Measurements from ENCODE around the gene ATP2B2.
"Not testable (repeated sequence)": the region's sequence is repeated elsewhere in the genome, so short reads cannot be mapped to it uniquely, and the experiment has no call there.

Gene ATP2B2

GRCh38 chr3:10542518-10542917 is 37.1 kb upstream of the ATP2B2 start:
- no peak overlapping the region for H3K27ac Mint-ChIP-seq
- H3K27me3 Mint-ChIP-seq: peaks cover 36% of the 10 kb centered on the region
- H3K9me3 Mint-ChIP-seq: peaks cover 23% of the 10 kb centered on the region

GRCh38 chr3:10540347-10540746 is 35.0 kb upstream of the ATP2B2 start:
- H3K4me3 Mint-ChIP-seq: not testable (repeated sequence)

More at GRCh38 chr3:10542518-10542917, 37.1 kb upstream of the ATP2B2 start:
- Mint-ChIP-seq H3K4me3 (no peak overlapping the region), H3K36me3 (peaks cover 7% of the 10 kb centered on the region), H3K4me1 (no peaks in the 10 kb centered on the region)
- no peak for ATAC-seq

GRCh38 chr3:10534066-10534465 is 28.7 kb upstream of the ATP2B2 start:
- H3K4me3 Mint-ChIP-seq: no peak overlapping the region
- ATAC-seq: peak; percentile 45
- H3K27me3 Mint-ChIP-seq: peaks cover 18% of the 10 kb centered on the region
- H3K36me3 Mint-ChIP-seq: peaks cover 6% of the 10 kb centered on the region
- peaks cover 4% of the 10 kb centered on the region for H3K9me3 Mint-ChIP-seq
- H3K4me1 Mint-ChIP-seq: peaks cover 7% of the 10 kb centered on the region
- no peak overlapping the region for H3K27ac Mint-ChIP-seq

More at GRCh38 chr3:10540347-10540746, 35.0 kb upstream of the ATP2B2 start:
- H3K4me1 Mint-ChIP-seq, H3K36me3 Mint-ChIP-seq, ATAC-seq, H3K27ac Mint-ChIP-seq: not testable (repeated sequence)
- Mint-ChIP-seq H3K27me3 (peaks cover 34% of the 10 kb centered on the region), H3K9me3 (peaks cover 23% of the 10 kb centered on the region)

GRCh38 chr3:10533737-10534023 is 28.3 kb upstream of the ATP2B2 start:
- Mint-ChIP-seq H3K36me3 (peaks cover 2% of the 10 kb centered on the region), H3K9me3 (no peaks in the 10 kb centered on the region), H3K27ac (no peak overlapping the region), H3K4me1 (peaks cover 7% of the 10 kb centered on the region), H3K27me3 (peaks cover 14% of the 10 kb centered on the region), H3K4me3 (no peak overlapping the region)
- ATAC-seq: no peak

GRCh38 chr3:10532939-10533736 is 27.8 kb upstream of the ATP2B2 start:
- H3K4me1 Mint-ChIP-seq: peaks cover 7% of the 10 kb centered on the region
- no peaks in the 10 kb centered on the region for H3K36me3 Mint-ChIP-seq
- H3K4me3 Mint-ChIP-seq: no peak overlapping the region
- H3K27ac Mint-ChIP-seq: no peak overlapping the region
- H3K9me3 Mint-ChIP-seq: no peaks in the 10 kb centered on the region
- peak; percentile 62 for ATAC-seq
- H3K27me3 Mint-ChIP-seq: peaks cover 9% of the 10 kb centered on the region

- no peak for ATAC-seq
- H3K4me1 Mint-ChIP-seq: peaks cover 7% of the 10 kb centered on the region
- H3K27ac Mint-ChIP-seq: no peak overlapping the region
- H3K4me3 Mint-ChIP-seq: no peak overlapping the region
- H3K27me3 Mint-ChIP-seq: peaks cover 18% of the 10 kb centered on the region
- no peaks in the 10 kb centered on the region for H3K36me3 Mint-ChIP-seq
- H3K9me3 Mint-ChIP-seq: no peaks in the 10 kb centered on the region
Observed at GRCh38 chr3:10531031-10531430, 25.6 kb upstream of the ATP2B2 start.

GRCh38 chr3:10530241-10530640 is 24.9 kb upstream of the ATP2B2 start:
- Mint-ChIP-seq H3K36me3 (no peaks in the 10 kb centered on the region), H3K27me3 (peaks cover 25% of the 10 kb centered on the region), H3K27ac (no peak overlapping the region), H3K9me3 (no peaks in the 10 kb centered on the region), H3K4me1 (peaks cover 7% of the 10 kb centered on the region), H3K4me3 (no peak overlapping the region)
- ATAC-seq: no peak

GRCh38 chr3:10529809-10530208 is 24.4 kb upstream of the ATP2B2 start:
- Mint-ChIP-seq H3K4me1 (peaks cover 7% of the 10 kb centered on the region), H3K27me3 (peaks cover 29% of the 10 kb centered on the region), H3K4me3 (no peak overlapping the region), H3K9me3 (no peaks in the 10 kb centered on the region), H3K36me3 (no peaks in the 10 kb centered on the region), H3K27ac (no peak overlapping the region)
- no peak for ATAC-seq

GRCh38 chr3:10528046-10528445 is 22.7 kb upstream of the ATP2B2 start:
- H3K36me3 Mint-ChIP-seq: no peaks in the 10 kb centered on the region
- H3K27me3 Mint-ChIP-seq: peaks cover 46% of the 10 kb centered on the region
- H3K27ac Mint-ChIP-seq: no peak overlapping the region
- no peaks in the 10 kb centered on the region for H3K4me1 Mint-ChIP-seq
- no peaks in the 10 kb centered on the region for H3K9me3 Mint-ChIP-seq
- no peak overlapping the region for H3K4me3 Mint-ChIP-seq
- no peak for ATAC-seq

- Mint-ChIP-seq H3K36me3 (no peaks in the 10 kb centered on the region), H3K27me3 (peaks cover 52% of the 10 kb centered on the region), H3K4me1 (no peaks in the 10 kb centered on the region), H3K9me3 (no peaks in the 10 kb centered on the region), H3K4me3 (no peak overlapping the region), H3K27ac (no peak overlapping the region)
- ATAC-seq: peak; percentile 35
Observed at GRCh38 chr3:10527295-10528001, 22.1 kb upstream of the ATP2B2 start.

- H3K4me3 Mint-ChIP-seq: no peak overlapping the region
- no peak overlapping the region for H3K27ac Mint-ChIP-seq
- peaks cover 54% of the 10 kb centered on the region for H3K27me3 Mint-ChIP-seq
- H3K36me3 Mint-ChIP-seq: no peaks in the 10 kb centered on the region
- ATAC-seq: no peak
- no peaks in the 10 kb centered on the region for H3K9me3 Mint-ChIP-seq
- no peaks in the 10 kb centered on the region for H3K4me1 Mint-ChIP-seq
Observed at GRCh38 chr3:10526366-10526765, 21.0 kb upstream of the ATP2B2 start.

- no peak for ATAC-seq
- Mint-ChIP-seq H3K27me3 (peaks cover 54% of the 10 kb centered on the region), H3K36me3 (no peaks in the 10 kb centered on the region), H3K9me3 (no peaks in the 10 kb centered on the region), H3K4me1 (no peaks in the 10 kb centered on the region), H3K4me3 (no peak overlapping the region), H3K27ac (no peak overlapping the region)
Observed at GRCh38 chr3:10524799-10525301, 19.5 kb upstream of the ATP2B2 start.

- no peak overlapping the region for H3K4me3 Mint-ChIP-seq
- ATAC-seq: no peak
- no peak overlapping the region for H3K27ac Mint-ChIP-seq
- peaks cover 54% of the 10 kb centered on the region for H3K27me3 Mint-ChIP-seq
- no peaks in the 10 kb centered on the region for H3K36me3 Mint-ChIP-seq
- no peaks in the 10 kb centered on the region for H3K4me1 Mint-ChIP-seq
- H3K9me3 Mint-ChIP-seq: no peaks in the 10 kb centered on the region
Observed at GRCh38 chr3:10524270-10524669, 18.9 kb upstream of the ATP2B2 start.

GRCh38 chr3:10523561-10523960 is 18.2 kb upstream of the ATP2B2 start:
- Mint-ChIP-seq H3K4me3 (no peak overlapping the region), H3K36me3 (no peaks in the 10 kb centered on the region), H3K27ac (no peak overlapping the region), H3K27me3 (peaks cover 59% of the 10 kb centered on the region), H3K4me1 (peaks cover 7% of the 10 kb centered on the region), H3K9me3 (no peaks in the 10 kb centered on the region)
- ATAC-seq: no peak

GRCh38 chr3:10522646-10523303 is 17.4 kb upstream of the ATP2B2 start:
- H3K27ac Mint-ChIP-seq: no peak overlapping the region

More at GRCh38 chr3:10522646-10523303, 17.4 kb upstream of the ATP2B2 start:
- peaks cover 62% of the 10 kb centered on the region for H3K27me3 Mint-ChIP-seq
- H3K4me3 Mint-ChIP-seq: no peak overlapping the region
- no peaks in the 10 kb centered on the region for H3K9me3 Mint-ChIP-seq
- no peak for ATAC-seq
- peaks cover 14% of the 10 kb centered on the region for H3K4me1 Mint-ChIP-seq
- no peaks in the 10 kb centered on the region for H3K36me3 Mint-ChIP-seq

Data from stimulated activated memory B cell treated with anti-CD40 and anti-IgM and Interleukin-4, amounts not matched to agents 10 μg/mL and 1 μg/mL and 100 μg/mL, for 72 hours (primary cell).